B cell (primary cell): ENCODE results near the gene CCND2. TPM values are rescaled to one million over a fixed set of nuclear protein-coding genes. Genes with fewer than 3 reads are reported as not detected.

Experiments
- ATAC-seq: fragments of 200-7000 bp; cut with Tn5 transposase; one replicate; pipeline ENCODE4 v1.10.0; 2021; ENCODE audit warnings: low read depth, mild to moderate bottlenecking, moderate number of reproducible peaks, moderate library complexity
- CTCF ChIA-PET: fragments of 350-600 bp; sonication (Branson Sonifier 250); formaldehyde crosslinking; loops from one replicate; lab custom pipeline; 2021; ENCODE audit warnings: antibody characterized with exemption, inconsistent platforms; lab: Charles Lee
- POLR2A ChIA-PET: fragments of 350-600 bp; sonication (Branson Sonifier 250); formaldehyde crosslinking; loops from one replicate; lab custom pipeline; 2021; ENCODE audit warnings: antibody characterized with exemption; lab: Charles Lee
- DNase-seq: peaks from one replicate; pipeline ENCODE4 v3.0.0; 2013
- H2AFZ ChIP-seq: 2 replicates; pipeline ENCODE4 v1.6.1; 2012; ENCODE audit warnings: mild to moderate bottlenecking, low read depth, low read length; ENCODE audit not compliant: insufficient read depth, poor library complexity, severe bottlenecking
- H3K27ac ChIP-seq, 2 donors: 1 replicate in 1 of 2; 2 replicates in 1 of 2; pipeline ENCODE4 v1.5.1; 2012 to 2013; ENCODE audit warnings: low read length in 2 of 2, mild to moderate bottlenecking in 2 of 2, moderate library complexity in 1 of 2
- H3K27me3 ChIP-seq, 4 experiments: fragments of 200-600 bp in 1 of 4; sonication (generic) in 1 of 4; replicated peaks in 1 of 4; 1 replicate in 2 of 4; 2 replicates in 2 of 4; pipeline versions ENCODE4 v1.6.1 to v1.7.0; 2013 to 2016; ENCODE audit warnings: low read length in 3 of 4, mild to moderate bottlenecking in 2 of 4, mixed read lengths in 1 of 4, moderate library complexity in 1 of 4; ENCODE audit not compliant: insufficient read depth in 4 of 4, control insufficient read depth in 3 of 4; ENCODE audit errors: control extremely low read depth in 1 of 4
- H3K36me3 ChIP-seq, 2 experiments: replicated peaks in 1 of 2; 1 replicate in 1 of 2; 2 replicates in 1 of 2; pipeline versions ENCODE4 v1.6.1 to v1.7.1; 2013; ENCODE audit warnings: low read length in 1 of 2; ENCODE audit not compliant: insufficient read depth in 2 of 2, control insufficient read depth in 1 of 2; ENCODE audit errors: control extremely low read depth in 1 of 2, extremely low read depth in 1 of 2
- H3K4me1 ChIP-seq, 2 donors: fragments of 200-600 bp in 1 of 2; sonication (generic) in 1 of 2; 1 replicate in 1 of 2; 2 replicates in 1 of 2; pipeline versions ENCODE4 v1.5.1 to v1.6.1; 2013 to 2017; ENCODE audit warnings: low read length in 2 of 2; ENCODE audit not compliant: control insufficient read depth in 2 of 2, insufficient read depth in 2 of 2
- H3K4me2 ChIP-seq: replicated peaks from 2 replicates; pipeline ENCODE3; 2012; ENCODE audit warnings: mild to moderate bottlenecking, low read depth, low read length; ENCODE audit not compliant: poor library complexity, severe bottlenecking
- H3K4me3 ChIP-seq, 5 experiments: fragments of 200-600 bp in 1 of 5; sonication (generic) in 1 of 5; 1 replicate in 3 of 5; 2 replicates in 2 of 5; pipeline versions ENCODE4 v1.5.1 to v1.7.0; 2011 to 2016; ENCODE audit warnings: low read length in 4 of 5, mild to moderate bottlenecking in 4 of 5, low read depth in 2 of 5, control low read depth in 1 of 5, moderate library complexity in 1 of 5; ENCODE audit not compliant: insufficient read depth in 1 of 5; ENCODE audit errors: control extremely low read depth in 1 of 5, extremely low read depth in 1 of 5
- H3K79me2 ChIP-seq: fragments of 200-600 bp; sonication (generic); one replicate; pipeline ENCODE4 v1.6.0; 2016; ENCODE audit warnings: low read length; ENCODE audit not compliant: control insufficient read depth, insufficient read depth
- H3K9ac ChIP-seq: fragments of 200-600 bp; sonication (generic); 2 replicates; pipeline ENCODE4 v1.6.1; 2017; ENCODE audit warnings: mild to moderate bottlenecking, low read length, moderate library complexity
- H3K9me3 ChIP-seq, 3 donors: one replicate each; pipeline versions ENCODE4 v1.6.1 to v1.7.1; 2013; ENCODE audit warnings: low read length in 2 of 3; ENCODE audit not compliant: control insufficient read depth in 2 of 3, insufficient read depth in 1 of 3; ENCODE audit errors: control extremely low read depth in 1 of 3
- H4K20me1 ChIP-seq: 2 replicates; pipeline ENCODE4 v1.6.0; 2012; ENCODE audit warnings: mild to moderate bottlenecking, low read length; ENCODE audit not compliant: insufficient read depth, control insufficient read depth, poor library complexity, severe bottlenecking
- H3K27ac Mint-ChIP-seq: one replicate; pipeline ENCODE4 v1.8.0; 2021; ENCODE audit warnings: mixed read lengths
- H3K27me3 Mint-ChIP-seq: one replicate; pipeline ENCODE4 v1.8.0; 2021; ENCODE audit warnings: mixed read lengths
- H3K4me1 Mint-ChIP-seq: one replicate; pipeline ENCODE4 v1.8.0; 2021; ENCODE audit warnings: mixed read lengths
- H3K4me3 Mint-ChIP-seq: one replicate; pipeline ENCODE4 v1.8.0; 2021; ENCODE audit warnings: mixed read lengths
- H3K9me3 Mint-ChIP-seq: one replicate; pipeline ENCODE4 v1.8.0; 2022; ENCODE audit warnings: mixed read lengths; ENCODE audit not compliant: insufficient read depth
- EZH2 ChIP-seq: IDR thresholded peaks from 2 replicates; pipeline ENCODE4 v1.6.1; 2012; ENCODE audit warnings: borderline replicate concordance, low read depth, mild to moderate bottlenecking, moderate library complexity, low read length; ENCODE audit not compliant: insufficient read depth, poor library complexity, severe bottlenecking
- WGBS: methylation state at CpG from one replicate; pipeline ENCODE4 v1.1.5; 2013; ENCODE audit warnings: missing lambda C conversion rate; ENCODE audit not compliant: insufficient coverage; 5-methylcytosine and 5-hydroxymethylcytosine counted together
- intact Hi-C: fragments of 100-400 bp; cut with micrococcal nuclease; formaldehyde crosslinking; loops from one replicate; pipeline ENCODE4 v1.10.0; 2022
- polyA plus RNA-seq: library from polyadenylated mRNA; depleted of rRNA; stranded (reverse); fragments of >200 nt; gene quantifications from 2 replicates; pipeline ENCODE4 v1.2.3, GENCODE V29; 2012
- total RNA-seq, 2 donors: library from RNA; stranded (reverse); fragments of 120-200 nt in 1 of 2; gene quantifications; 1 replicate in 1 of 2; 2 replicates in 1 of 2; pipeline versions ENCODE4 v1.2.3 to v1.2.4, GENCODE V29; 2013 to 2022
- TF ChIP-seq, protein P1 (sequence below): fragments of 200-600 bp; IDR thresholded peaks from one replicate; pipeline ENCODE4 v1.8.0; 2022; ENCODE audit warnings: antibody characterized with exemption, mild to moderate bottlenecking

CCND2 gene
- total and polyA plus RNA-seq, 2 donors (not counting 1 experiment from before 2014, with no cell fraction given) = 9.2 to 20.6 TPM

DNA sequence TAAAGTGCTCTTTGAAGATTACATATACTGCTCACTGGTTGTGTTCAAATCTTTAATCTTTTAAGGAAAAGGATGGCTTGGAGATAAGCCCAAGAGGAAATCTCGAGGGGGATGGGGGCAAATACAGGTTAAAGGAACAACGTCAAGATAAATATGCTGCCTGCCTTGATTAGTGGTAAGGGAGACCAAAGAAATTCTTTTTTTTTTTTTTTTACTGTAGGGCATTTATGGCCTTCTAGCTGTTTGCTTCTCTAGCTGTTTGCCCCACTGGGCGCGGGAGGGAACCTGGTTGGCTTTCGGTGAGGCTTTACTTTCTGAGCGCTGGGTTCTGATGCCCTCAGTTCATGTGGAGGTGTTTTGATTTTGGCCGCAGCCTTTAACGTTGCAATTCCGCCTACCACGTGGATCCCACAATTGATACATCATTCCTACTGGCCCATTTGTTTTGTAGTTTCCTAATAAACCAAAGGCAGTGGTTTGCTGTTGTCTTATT, 5.7 kb downstream of the CCND2 start:
- no peaks in the 10 kb centered on the region for H3K27me3 Mint-ChIP-seq
- Histone ChIP-seq H3K4me2 (no peak overlapping the region), H3K4me1 (peaks cover 6 to 20% of the 10 kb centered on the region in 2 donors), H3K79me2 (peaks cover 75% of the 10 kb centered on the region), H4K20me1 (peaks cover 50% of the 10 kb centered on the region), H3K27me3 (no peaks in the 10 kb centered on the region), H3K4me3 (no peak overlapping the region), H3K9me3 (no peaks in the 10 kb centered on the region), H3K27ac (no peak overlapping the region), H3K36me3 (peaks cover 3 to 69% of the 10 kb centered on the region in 2 experiments), H2AFZ (no peak overlapping the region), H3K9ac (no peak overlapping the region)
- intact Hi-C loops = loop anchor here (10.0 kb wide), 1 partner anchor 974 kb away; no protein-coding TSS in a partner anchor
- ChIA-PET CTCF (interaction anchor here (0.7 to 12.6 kb wide), 10 partner anchors 10 to 979 kb away, joined by 3 to 396 read pairs (median 20); no protein-coding TSS in a partner anchor), POLR2A (no interaction called here)
- ATAC-seq (no peak), DNase-seq (no peak)
- H3K4me1 Mint-ChIP-seq = peaks cover 18% of the 10 kb centered on the region
- no peak overlapping the region for H3K27ac Mint-ChIP-seq
- no peak for TF ChIP-seq EZH2
- TF ChIP-seq, protein P1, sequence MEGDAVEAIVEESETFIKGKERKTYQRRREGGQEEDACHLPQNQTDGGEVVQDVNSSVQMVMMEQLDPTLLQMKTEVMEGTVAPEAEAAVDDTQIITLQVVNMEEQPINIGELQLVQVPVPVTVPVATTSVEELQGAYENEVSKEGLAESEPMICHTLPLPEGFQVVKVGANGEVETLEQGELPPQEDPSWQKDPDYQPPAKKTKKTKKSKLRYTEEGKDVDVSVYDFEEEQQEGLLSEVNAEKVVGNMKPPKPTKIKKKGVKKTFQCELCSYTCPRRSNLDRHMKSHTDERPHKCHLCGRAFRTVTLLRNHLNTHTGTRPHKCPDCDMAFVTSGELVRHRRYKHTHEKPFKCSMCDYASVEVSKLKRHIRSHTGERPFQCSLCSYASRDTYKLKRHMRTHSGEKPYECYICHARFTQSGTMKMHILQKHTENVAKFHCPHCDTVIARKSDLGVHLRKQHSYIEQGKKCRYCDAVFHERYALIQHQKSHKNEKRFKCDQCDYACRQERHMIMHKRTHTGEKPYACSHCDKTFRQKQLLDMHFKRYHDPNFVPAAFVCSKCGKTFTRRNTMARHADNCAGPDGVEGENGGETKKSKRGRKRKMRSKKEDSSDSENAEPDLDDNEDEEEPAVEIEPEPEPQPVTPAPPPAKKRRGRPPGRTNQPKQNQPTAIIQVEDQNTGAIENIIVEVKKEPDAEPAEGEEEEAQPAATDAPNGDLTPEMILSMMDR = no peak
- H3K9me3 Mint-ChIP-seq = no peaks in the 10 kb centered on the region
- no peak overlapping the region for H3K4me3 Mint-ChIP-seq
- 94% methylated on average over 5 of the region's 10 CpGs for WGBS

DNA sequence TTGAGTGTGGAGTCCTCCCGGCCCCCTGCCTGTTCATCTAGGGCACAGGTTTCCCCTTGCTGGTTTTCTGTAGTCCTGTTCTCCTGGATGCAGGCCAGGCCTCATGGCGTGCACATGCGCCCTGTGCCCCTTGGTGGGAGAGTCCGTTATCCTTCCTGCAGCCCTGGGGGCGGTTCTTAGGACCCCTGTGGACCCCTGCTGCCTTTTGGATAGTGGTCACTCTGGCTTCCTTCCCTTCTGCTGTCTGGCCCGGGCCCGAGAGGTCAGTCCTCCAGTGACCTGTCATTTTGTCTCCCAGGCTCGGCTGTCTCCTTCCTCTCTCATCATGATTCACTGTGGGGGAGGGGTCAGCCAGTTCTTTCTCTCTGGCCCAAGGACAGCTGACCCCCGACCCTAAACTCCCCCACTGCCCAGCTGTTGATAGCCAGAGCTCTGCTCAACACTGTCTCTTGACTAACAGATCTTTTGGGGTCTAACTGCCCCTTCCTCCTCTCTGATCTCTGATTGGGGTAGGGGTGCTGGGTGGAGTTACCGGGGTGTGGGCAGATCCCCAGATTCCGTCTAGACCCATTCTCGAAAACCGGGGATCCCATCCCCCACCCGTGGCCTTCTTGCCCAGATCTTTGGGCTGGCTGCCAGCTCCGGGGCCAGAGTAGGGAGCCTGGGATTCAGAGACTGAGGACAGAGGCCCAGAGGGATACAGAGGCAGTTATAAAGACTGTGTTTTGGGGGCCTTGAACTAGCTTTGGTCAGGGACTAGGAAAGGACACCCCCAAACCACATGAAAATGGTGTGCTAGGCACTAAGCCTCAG, 7.0 kb downstream of the CCND2 start:
- peaks cover 6 to 13% of the 10 kb centered on the region in 2 donors for H3K4me1 ChIP-seq
- peaks cover 53% of the 10 kb centered on the region for H4K20me1 ChIP-seq
- H3K4me3 ChIP-seq = no peak overlapping the region
- ChIA-PET CTCF (interaction anchor here (1.3 to 12.6 kb wide), 3 partner anchors 173 to 394 kb away, joined by 4 to 396 read pairs (median 293); no protein-coding TSS in a partner anchor), POLR2A (no interaction called here)
- Mint-ChIP-seq H3K4me3 (no peak overlapping the region), H3K27ac (no peak overlapping the region), H3K4me1 (peaks cover 17% of the 10 kb centered on the region), H3K9me3 (no peaks in the 10 kb centered on the region), H3K27me3 (no peaks in the 10 kb centered on the region)
- no peak overlapping the region for H3K27ac ChIP-seq
- 90% methylated on average over 12 of the region's 15 CpGs for WGBS
- no peak for DNase-seq
- no peak for TF ChIP-seq EZH2
- TF ChIP-seq, protein P1 = no peak
- no peak for ATAC-seq
- H3K36me3 ChIP-seq = peaks cover 3 to 82% of the 10 kb centered on the region in 2 experiments
- no peak overlapping the region for H3K4me2 ChIP-seq
- no peaks in the 10 kb centered on the region for H3K9me3 ChIP-seq
- H3K9ac ChIP-seq = no peak overlapping the region
- intact Hi-C loops = no loop called here
- H2AFZ ChIP-seq = no peak overlapping the region
- peaks cover 80% of the 10 kb centered on the region for H3K79me2 ChIP-seq
- H3K27me3 ChIP-seq = no peaks in the 10 kb centered on the region
